Measurements from ENCODE around the gene MTLN.

MTLN gene

GRCh38 chr2:110173523-110173922 lies 38.8 kb downstream of the MTLN start:
- TF ChIP-seq, protein P1, sequence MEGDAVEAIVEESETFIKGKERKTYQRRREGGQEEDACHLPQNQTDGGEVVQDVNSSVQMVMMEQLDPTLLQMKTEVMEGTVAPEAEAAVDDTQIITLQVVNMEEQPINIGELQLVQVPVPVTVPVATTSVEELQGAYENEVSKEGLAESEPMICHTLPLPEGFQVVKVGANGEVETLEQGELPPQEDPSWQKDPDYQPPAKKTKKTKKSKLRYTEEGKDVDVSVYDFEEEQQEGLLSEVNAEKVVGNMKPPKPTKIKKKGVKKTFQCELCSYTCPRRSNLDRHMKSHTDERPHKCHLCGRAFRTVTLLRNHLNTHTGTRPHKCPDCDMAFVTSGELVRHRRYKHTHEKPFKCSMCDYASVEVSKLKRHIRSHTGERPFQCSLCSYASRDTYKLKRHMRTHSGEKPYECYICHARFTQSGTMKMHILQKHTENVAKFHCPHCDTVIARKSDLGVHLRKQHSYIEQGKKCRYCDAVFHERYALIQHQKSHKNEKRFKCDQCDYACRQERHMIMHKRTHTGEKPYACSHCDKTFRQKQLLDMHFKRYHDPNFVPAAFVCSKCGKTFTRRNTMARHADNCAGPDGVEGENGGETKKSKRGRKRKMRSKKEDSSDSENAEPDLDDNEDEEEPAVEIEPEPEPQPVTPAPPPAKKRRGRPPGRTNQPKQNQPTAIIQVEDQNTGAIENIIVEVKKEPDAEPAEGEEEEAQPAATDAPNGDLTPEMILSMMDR (IDR thresholded peaks at IDR 0.05): no peak

DNA sequence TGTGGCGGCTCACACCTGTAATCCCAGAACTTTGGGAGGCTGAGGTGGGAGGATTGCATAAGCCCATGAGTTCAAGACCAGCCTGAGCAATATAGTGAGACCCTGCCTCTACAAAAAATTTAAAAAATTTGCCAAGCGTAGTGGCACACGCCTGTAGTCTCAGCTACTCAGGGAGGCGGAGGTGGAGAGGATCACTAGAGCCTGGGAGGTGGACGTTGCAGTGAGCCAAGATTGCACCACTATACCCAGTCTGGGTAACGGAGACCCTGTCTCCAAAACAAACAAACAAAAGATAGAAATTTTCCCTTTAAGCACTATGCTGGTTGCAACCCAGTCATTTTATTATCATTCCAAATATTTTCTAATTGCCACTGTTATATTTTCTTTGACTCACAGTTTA lies 39.8 kb downstream of the MTLN start:
- TF ChIP-seq, protein P1 (IDR thresholded peaks at IDR 0.05): no peak

DNA sequence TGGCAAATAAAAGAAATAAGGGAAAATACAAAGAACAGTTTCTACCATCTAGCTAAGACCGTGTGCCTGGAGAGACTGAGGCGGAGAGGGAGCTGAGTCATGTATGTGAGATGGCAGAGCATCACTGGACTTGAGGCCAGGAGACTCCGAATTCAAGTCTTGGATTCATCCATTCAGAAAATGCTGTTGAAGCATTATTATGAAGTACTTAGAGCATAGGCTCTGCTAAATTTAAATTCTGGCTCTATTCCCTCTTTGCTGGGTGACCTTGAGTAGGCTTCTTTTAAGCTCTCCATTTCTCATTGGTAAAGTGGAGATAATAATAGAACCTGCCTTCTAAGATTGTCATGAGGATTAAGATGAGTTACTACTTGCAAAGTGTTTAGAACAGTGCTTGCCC lies 42.2 kb downstream of the MTLN start:
- TF ChIP-seq, protein P1 (IDR thresholded peaks at IDR 0.05): no peak

DNA sequence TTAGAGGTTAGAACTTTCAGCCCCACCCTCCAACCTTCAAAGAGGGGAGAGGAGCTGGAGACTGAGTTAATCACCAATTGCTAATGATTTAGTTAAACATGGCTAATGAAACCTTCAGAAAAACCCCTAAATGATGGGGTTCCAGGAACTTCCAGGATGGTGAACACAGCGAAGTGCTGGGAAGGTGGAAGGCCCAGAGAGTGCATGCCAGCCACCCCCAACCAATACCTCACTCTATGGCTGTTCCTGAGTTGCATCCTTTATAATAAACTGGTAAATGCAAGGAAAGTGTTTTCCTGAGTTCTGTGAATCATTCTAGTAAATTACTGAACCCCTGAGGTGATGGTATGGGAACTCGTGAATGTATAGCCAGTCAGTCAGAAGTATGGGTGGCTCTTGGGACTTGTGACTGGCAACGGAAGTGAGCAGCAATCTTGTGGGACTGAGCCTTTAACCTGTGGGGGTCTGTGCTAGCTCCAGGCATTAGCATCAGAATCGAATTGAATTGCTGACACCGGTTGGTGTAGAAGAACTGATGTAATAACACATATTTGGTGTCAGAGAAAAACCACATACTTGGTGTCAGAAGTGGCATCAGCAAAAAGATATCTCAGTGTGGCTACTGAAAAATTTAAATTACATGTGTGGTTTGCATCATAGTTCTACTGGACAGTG lies 44.9 kb downstream of the MTLN start:
- TF ChIP-seq, protein P1 (IDR thresholded peaks at IDR 0.05): no peak

- TF ChIP-seq, protein P1 (IDR thresholded peaks at IDR 0.05): no peak
Measured at GRCh38 chr2:110166266-110166665, 46.1 kb downstream of the MTLN start.

Data from LNCAP (cell line).